GM18858 (cell line): ENCODE measurements around the gene DHRSX.
"Not testable (repeated sequence)": the region's sequence is repeated elsewhere in the genome, so short reads cannot be mapped to it uniquely, and the experiment has no call there.

Experiments used
- ATAC-seq: cut with Tn5 transposase; IDR thresholded peaks from one replicate; pipeline ENCODE4 v1.9.1; 2021; ENCODE audit not compliant: unreplicated experiment

The DHRSX gene

DNA sequence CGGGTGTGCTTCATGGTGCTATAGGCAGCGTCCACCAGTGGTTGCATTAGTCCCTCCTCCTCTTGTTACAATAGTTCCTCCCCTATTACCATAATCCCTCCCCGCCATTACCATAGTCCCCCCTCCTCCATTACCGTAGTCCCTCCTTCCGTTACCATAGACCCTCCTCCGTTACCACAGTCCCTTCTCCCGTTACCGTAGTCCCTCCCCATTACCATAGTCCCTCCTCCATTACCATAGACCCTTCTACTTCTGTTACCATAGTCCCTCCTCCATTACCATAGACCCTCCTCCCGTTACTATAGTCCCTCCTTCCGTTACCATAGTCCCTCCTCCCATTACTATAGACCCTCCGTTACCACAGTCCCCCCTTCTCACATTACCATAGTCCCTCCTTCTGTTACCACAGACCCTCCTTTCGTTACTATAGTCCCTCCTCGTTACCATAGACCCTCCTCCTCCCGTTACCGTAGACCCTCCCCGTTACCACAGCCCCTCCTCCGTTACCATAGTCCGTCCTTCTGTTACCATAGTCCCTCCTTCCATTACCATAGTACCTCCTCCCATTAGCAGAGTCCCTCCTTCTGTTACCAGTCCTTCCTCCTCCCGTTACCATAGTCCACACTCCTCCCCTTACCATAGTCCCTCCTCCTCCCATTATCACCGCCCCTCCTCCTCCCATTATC, 129.6 kb downstream of the DHRSX start:
- ATAC-seq = no peak

DNA sequence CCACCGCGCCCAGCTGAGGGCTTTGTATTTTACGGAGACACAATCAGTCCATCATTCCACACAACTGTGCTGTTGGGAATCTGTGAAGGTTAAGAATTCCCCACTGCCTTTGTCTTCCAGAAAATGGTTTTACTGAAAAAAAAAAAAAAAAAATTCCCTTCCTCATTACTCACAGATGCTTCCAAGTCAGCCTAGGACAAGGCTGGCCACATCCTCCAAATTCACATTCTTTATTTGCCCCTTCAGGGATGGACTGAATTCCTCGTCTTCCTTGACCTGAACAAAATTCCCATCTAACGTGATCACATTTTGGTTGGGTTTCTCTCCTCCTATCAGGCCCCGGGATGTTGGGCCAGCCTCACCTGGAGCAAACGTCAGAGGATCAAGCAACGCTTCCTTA, 130.3 kb downstream of the DHRSX start:
- no peak for ATAC-seq

DNA sequence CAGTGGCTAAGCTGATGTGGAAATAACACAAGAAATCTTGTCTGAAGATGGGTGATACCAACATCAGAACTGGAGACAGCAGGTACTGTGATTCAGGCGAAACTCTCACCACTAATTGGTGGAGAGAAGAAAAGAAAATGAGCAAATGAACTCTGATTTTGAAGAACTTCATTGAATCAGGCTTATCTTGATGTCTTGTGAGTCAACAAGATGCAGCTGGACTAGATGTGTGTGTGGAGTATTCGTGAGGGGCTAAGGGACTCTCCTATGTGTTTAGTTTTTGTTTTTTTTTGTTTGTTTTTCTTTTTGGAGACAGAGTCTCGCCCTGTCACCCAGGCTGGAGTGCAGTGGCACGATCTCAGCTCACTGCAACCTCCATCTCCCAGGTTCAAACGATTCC, 131.6 kb downstream of the DHRSX start:
- no peak for ATAC-seq

DNA sequence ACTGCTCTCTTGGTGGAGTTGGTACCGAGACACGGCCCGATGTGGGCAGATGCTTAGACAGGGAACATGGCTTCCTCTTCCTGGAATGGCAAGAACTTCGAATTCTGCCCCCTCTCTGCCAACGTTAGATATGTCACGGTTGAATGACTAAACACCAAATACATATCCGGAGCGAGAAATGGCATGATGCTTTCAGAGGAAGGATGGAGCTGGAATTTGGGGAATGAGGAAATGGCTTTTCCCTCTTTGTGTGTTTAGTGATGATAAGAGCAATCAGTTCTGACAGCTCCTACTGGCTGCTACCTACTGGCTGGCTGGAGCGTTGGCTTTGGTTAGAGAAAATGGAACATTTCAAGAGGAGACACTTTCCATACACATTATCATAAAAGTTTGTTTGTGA, 140.0 kb downstream of the DHRSX start:
- ATAC-seq = no peak

DNA sequence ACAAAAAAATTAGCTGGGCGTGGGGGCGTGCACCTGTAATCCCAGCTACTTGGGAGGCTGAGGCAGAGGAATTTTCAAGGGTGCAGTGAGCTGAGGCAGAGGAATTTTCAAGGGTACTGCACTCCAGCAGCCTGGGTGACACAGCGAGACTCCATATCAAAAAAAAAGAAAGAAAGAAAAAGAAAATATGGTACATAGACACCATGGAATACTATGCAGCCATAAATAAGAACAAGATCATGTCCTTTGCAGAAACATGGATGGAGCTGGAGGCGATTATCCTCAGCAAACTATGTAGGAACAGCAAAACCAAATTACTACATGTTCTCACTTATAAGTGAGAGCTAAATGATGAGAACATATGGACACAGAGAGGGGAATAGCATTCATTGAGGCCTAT, 141.3 kb downstream of the DHRSX start:
- not testable (repeated sequence) for ATAC-seq

DNA sequence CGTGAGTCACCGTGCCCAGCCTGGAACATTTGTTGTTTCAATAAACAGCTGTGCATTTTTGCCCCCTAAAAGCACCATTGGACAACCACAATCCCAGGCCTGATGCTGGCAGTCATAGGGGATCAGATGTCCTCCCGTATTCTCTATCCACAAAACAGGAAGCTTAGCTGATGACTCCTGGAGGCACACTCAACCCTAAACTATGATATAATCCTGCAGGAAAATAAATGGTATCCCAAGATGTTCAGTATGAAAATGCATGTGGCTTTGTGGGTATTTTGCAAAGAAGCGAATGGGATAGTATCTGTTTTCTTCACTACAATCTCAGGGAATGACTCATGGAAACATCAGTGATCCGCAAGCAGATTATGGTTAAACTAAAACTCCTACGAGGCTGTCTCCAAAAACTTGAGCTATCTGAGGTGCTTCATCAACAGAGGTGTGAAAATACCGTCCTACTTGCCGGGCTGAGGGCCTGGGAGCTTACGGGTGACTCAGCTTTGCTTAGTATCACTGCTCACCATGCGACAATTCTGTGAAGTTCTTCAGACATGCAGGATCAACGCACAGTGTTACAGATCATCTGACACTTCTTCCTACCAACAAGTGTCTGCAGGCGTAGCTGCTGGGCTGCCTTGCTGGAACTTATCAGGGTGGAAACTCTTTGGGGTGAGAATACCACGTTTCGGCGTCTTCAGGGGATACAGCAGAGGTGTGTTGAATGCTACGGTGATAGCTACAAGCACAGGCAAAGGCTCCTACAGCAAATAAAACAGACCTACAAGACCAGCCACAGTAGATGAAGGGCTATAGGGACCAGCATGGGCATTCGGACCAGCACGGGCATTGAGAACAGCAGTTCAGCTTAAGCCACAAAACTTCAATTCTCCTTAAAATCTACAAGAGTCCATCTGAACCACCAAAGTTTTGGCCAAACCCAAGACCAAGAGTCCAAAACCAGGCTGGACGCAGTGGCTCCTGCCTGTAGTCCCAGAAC, 148.5 kb downstream of the DHRSX start:
- ATAC-seq = no peak

DNA sequence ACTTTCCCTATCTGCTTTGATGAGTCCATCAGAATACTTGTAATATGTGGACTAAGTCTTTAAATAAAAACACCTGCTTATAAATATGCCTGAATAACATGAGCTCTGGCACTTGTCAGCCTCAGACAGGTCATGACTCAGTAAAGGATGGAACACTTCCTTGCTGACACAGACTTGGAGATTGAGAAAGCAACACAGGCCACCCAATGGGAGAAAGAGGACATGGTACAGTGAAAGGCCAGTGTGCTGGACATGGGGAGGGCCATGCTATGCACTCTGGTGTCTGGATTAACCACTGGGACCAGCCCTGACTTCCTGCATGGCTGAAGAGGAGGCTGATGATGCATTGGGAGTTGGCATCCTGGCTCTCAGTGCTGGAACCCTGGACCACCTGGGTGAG, 149.5 kb downstream of the DHRSX start:
- ATAC-seq = no peak

DNA sequence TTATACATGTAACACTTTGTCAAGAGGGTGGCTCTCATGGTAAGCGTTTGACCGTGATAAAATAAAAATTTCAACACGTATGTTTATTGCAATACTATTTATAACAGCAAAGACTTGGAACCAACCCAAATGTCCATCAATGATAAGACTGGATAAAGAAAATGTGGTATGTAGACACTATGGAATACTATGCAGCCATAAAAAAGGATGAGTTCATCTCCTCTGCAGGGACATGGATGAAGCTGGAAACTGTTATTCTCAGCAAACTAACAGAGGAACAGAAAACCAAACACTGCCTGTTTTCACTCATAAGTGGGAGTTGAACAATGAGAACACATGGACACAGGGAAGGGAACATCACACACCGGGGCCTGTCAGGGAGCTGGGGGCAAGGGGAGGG, 150.1 kb downstream of the DHRSX start:
- ATAC-seq = not testable (repeated sequence)

DNA sequence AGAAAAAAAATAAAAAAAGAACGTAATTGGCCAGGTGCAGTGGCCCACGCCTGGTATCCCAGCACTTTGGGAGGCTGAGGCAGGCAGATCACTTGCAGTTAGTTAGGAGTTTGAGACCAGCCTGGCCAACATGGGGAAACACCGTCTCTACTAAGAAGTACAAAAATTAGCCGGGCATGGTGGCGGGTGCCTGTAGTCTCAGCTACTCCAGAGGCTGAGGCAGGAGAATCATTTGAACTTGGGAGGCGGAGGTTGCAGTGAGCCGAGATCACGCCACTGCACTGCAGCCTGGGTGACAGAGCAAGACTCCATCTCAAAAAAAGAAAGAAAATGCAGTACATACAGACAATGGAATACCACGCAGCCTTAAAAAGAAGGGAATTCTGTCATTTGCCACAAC, 150.7 kb downstream of the DHRSX start:
- ATAC-seq = not testable (repeated sequence)

DNA sequence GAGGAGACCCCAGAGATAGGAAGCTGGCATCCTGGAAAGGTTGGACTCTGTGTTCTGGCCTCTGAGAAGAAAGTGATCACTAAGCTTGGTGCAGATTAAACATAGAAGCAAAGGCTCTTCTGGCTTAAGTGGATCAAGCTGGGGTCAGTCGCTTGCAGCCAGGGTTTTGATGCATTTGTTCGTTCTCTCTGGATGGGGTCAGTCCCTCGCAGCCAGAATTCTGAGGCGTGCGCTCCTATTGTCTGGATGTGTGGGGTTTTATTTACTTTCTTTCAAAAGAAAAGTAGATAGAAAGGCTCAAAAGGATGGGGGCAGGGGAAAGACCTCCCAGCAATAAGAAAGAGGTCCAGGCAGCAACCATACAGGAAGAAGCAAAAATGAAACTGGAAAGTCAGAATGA, 152.6 kb downstream of the DHRSX start:
- ATAC-seq = no peak

DNA sequence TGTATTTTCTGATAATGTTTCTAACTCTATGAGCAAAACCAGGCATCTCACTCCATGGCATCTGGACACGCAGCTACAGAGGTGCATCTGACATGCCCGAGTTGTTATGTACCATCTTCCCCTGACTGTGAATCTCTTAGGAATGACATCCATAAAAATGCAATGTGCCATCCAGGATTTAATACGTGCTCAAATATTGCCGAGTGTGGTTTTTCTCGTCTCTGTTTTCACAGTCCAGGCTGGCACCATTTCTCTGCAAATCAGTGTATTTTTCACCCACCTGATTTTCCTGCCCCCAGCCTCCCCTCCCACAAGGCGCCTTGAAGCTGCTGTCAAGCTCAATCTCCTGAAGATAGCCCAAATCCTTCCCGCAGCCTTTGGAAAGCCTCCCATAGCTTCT, 154.6 kb downstream of the DHRSX start:
- ATAC-seq = no peak

DNA sequence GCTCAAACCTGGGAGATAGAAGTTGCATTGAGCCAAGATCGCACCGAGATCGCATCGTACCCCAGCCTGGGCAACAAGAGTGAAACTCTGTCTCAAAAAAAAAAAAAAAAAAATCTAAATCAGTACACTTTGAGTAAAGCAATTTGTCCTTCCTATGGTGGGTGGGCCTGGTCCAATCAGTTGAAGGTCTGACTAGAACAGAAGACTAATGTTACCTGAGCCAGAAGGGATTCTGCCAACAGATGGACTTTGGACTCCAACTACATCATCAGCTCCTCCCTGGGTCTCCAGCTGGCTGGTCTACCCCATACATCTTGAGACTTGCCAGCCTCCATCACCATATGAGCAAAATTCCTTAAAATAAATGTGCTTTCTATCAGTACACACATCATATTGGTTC, 155.2 kb downstream of the DHRSX start:
- no peak for ATAC-seq

DNA sequence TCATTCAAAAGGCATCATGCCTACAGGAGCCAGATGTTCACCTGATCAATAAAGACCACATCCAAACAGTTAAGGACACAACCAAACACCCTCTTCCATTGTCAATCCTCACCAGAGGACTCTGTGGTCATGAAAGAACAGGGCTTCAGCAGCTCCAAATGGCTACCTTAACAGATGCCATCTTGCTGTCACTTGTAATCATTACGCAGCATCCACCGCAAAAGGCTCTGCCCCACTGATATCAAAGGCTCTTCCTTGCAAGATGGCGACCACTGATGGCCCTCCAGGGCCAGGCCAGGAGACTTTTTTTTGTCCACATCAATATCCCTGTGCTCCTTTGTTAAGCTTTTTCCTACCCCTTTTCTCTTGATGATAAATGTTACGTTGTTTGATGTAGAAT, 157.4 kb downstream of the DHRSX start:
- no peak for ATAC-seq

DNA sequence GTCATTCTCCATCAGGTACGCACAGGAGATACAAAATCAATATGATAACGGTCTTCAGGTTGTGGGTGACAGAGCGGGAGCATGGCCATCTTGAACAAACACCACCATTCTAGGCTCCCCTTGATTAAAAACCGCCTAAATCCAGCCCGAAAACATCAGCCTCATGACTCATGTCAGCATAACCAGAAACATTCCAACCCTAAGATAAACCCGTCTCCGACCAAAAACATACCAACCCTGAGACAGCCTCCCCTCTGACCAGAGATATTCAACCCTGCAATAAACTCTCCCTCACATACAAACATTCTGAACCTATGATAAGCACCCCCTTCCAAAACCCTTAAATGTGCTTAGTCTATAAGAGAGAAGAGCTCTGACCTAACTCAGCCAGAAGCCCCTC, 157.9 kb downstream of the DHRSX start:
- ATAC-seq = no peak

DNA sequence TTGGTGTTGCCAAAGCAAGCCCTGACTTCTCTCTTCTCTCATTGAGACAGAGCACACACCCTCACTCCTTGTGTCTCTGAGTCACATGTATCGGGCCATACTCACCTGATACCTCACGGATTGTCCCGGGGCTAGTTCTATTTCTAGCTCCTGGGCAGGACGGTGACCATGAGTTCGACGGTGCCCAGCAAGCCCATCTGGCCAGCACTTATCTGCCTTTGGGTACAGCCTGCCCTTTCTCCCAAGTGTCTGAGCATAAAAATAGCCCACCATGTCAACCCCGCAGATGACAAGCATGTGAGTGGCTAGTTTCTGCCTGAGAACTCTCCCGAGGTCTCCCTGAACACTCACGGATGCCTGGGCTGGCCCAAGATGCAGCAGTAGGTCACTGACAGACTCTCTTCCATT, 158.5 kb downstream of the DHRSX start:
- no peak for ATAC-seq

DNA sequence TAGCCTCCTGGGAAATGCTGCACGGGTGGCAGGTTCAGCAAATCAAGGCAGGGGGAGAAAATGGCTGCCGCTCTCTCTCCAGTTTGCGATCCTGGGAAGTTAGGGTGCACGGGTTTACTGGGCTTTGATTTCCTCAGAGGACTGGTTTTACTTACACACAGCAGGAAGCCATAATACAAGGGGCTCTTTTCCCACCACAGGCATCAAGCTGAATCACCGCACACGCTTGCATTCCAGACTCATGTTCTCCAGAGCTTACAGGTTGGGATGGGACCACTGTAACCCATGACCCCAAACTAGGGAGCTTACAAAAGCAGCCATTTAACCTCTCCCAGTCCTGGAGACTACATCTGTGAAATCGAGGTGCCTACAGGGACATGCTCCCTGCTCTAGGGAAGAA, 159.8 kb downstream of the DHRSX start:
- ATAC-seq = no peak

DNA sequence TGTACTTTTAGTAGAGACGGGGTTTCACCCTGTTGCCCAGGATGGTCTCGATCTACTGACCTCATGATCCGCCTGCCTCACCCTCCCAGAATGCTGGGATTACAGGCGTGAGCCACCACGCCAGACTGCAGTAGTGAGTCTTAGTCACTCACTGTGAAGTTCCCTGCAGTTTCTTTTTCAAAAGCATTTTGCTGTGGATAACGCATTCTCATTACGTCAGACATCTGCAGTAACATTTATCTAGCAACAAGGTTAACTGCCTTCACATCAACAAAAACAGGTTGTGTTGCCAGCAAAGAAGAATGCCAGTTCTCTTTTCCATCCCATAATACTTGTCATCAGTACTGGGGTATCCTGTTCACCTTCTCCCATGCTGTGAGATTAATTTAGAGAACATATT, 164.6 kb downstream of the DHRSX start:
- ATAC-seq = no peak

DNA sequence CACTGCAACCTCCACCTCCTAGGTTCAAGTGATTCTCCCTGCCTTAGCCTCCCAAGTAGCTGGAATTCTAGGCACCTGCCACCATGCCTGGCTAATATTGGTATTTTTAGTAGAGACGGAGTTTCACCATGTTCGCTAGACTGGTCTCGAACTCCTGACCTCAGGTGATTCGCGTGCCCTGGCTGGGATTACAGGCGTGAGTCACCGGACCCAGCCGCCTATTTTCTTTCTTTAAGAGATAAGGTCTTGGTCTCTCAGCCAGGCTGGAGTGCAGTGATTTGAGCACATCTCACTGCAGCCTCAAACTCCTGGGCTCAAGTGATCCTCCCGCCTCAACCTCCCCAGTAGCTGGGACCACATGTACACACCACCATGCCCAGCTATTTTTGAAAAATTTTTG, 166.5 kb downstream of the DHRSX start:
- no peak for ATAC-seq

DNA sequence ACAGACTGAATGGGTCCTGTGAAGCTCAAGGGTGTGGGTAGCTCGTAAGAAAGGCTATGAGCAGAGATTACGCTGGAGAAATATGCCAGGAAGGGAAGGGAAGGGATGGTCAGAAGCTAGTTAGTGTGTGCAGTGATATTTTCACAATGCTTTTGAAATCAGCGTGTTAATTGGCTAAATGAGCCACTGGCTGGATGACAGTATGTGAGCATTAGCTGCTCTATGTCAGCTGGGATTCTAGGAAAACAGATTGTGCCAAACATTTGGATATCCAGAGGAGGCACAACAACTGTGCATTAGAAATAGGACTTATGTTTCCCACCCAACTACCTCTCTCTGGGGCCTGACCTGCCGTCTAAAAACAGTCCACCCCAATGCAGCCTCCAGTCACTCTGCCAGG, 168.5 kb downstream of the DHRSX start:
- ATAC-seq = no peak

DNA sequence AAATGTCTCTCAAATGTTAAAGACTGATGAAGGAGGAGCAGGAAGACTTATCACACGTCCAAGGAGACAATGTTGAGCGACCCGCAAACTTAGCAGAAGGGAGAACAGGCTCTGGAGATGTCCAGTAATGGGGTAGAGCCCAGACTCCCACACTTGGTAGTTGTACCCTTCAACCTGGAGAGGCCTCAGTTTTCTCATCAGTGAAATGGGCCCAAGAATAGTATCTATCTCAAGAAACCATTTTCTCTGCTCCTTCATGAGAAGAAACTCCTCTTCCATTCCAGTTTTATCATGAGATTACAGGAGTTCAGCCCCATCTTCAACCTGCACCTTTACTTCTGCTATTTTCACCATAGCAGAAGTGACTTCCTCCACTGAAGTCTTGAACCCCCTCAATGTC, 169.9 kb downstream of the DHRSX start:
- ATAC-seq = no peak

DNA sequence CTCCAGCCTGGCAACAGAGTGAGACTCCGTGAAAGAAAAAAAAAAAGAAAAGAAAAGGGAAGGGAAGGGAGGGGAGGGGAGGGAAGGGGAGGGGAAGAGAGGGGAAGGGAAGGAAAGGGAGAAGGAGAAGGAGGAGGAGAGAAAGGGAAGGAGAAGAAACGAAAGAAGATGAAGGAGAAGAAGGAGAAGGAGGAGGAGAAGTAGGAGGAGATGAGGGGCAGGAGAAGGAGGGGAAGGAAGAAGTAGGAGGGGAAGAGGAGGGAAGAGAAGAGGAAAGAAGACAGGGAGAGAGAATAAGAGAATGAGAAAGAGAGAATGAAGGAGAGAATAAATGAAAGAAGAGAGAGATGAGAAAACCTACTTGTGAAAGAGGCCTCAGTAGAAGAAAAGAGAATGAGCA, 170.3 kb downstream of the DHRSX start:
- ATAC-seq = no peak

DNA sequence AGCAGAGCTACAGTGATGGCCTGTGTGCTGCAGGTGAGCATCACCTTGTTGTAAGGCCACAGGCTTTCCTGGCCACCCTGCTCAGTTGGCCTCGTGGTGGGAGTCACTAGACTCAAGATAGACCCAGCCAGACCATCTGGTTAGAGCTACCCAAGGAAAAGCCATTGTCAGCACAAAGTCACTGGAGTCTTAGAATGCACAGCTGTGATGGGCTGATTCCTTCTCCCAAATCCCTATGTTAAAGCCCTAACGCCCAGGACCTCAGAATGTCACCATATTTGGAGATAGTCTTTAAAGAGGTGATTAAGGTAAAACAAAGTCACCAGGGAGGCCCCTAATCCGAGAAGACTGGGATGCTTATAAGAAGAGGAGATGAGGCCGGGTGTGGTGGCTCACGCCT, 173.4 kb downstream of the DHRSX start:
- ATAC-seq = no peak
